NCI-H1694 (cell line): Measurements from ENCODE around the gene GOLGA8J.
"Not testable (repeated sequence)": the region's sequence is repeated elsewhere in the genome, so short reads cannot be mapped to it uniquely, and the experiment has no call there.

Experiments used
- DNase-seq: peaks from one replicate; lab custom pipeline; 2025; lab: John Stamatoyannopoulos, UW

The GOLGA8J gene

GRCh38 chr15:30082655-30083054 is at the start of gene GOLGA8J:
Gene GOLGA8J (plus strand): TSS chr15:30082955. CDS start chr15:30083053, 98 bp downstream.
- DNase-seq, result not testable (repeated sequence)

DNA sequence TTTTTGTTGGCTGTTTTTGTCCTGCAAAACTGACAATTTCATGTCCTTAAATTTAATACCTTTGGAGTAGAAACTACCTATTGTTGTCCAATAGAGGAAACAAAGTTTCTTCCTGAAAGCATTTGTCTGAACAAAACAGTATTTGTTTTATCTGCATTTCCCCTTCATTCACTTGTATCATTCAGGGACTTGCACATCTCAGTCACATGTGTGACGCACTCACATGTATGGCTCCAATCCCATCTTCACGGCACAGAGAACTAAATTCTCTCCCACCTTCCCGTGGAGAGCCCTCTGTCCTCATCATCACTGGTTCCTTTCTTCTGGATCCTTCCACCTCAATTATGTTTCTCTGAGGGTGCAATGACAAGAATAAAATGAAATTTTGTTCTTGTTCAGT is 49.5 kb upstream of the GOLGA8J start:
- DNase-seq, result no peak

GRCh38 chr15:30033763-30034162 is 49.0 kb upstream of the GOLGA8J start:
- DNase-seq, result no peak

- DNase-seq, result no peak
Measured at GRCh38 chr15:30036036-30036703, 46.6 kb upstream of the GOLGA8J start.

GRCh38 chr15:30038667-30039523 is 43.9 kb upstream of the GOLGA8J start:
- DNase-seq, result no peak

- no peak for DNase-seq
Measured at GRCh38 chr15:30041868-30042267, 40.9 kb upstream of the GOLGA8J start.

- DNase-seq, result no peak
Measured at GRCh38 chr15:30042556-30042955, 40.2 kb upstream of the GOLGA8J start.

DNA sequence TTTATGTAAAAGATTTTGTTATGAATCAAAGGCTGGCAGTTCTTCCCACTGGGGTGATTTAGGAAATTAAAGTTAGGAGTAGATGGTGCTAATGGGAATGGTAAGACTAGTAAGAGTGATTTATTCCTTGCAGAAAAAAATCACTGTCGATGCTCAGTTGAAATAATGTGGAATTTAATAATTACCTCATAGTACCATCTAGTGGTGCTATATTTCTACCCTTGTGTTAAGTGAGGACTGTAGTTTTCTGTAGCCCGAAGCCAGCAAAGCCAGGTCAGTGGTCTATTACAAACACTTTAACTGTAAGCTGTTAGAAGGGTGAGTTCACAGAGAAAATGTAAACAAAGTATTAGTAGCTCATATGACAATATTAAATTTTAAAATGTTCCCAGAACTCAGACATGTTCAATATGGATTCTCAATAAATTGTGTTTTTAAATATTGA is 39.5 kb upstream of the GOLGA8J start:
- no peak for DNase-seq

DNA sequence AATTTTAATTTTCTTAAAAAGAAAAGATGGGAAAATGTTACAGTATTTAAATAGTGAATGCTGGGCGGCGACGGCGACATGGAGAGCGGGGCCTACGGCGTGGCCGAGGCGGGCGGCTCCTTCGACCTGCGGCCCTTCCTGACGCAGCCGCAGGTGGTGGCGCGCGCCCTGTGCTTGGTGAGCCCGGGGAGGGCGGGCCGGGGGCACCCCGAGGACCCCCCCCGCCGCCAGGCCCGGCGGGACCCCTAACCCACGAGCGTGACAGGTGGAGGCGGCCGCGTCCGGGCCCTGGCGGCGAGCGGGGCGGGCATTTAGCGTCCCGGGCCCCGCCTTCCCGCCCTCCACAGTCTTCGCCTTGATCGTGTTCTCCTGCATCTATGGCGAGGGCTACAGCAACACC is 38.4 kb upstream of the GOLGA8J start:
- DNase-seq, result no peak

- not testable (repeated sequence) for DNase-seq
Measured at GRCh38 chr15:30044826-30045225, 37.9 kb upstream of the GOLGA8J start.

DNA sequence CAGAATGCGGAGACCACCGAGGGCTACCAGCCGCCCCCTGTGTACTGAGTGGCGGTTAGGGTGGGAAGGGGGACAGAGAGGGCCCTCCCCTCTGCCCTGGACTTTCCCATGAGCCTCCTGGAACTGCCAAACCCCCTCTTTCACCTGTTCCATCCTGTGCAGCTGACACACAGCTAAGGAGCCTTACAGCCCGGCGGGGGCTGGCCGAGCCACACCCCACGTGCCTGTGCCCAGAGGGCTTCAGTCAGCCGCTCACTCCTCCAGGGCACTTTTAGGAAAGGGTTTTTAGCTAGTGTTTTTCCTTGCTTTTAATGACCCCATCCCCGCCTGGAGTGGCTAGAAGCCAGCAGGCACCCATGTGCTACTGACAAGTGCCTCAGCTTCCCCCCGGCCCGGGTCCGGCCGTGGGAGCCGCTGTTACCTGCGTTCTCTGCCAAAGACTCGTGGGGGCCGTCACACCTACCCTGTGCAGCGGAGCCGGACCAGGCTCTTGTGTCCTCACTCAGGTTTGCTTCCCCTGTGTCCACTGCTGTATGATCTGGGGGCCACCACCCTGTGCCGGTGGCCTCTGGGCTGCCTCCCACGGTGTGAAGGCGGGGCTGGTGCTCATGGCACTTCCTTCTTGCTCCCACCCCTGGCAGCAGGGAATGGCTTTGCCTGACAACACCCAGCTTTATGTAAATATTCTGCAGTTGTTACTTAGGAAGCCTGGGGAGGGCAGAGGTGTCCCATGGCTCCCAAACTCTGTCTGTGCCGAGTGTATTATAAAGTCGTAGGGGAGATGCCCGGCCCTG is 37.3 kb upstream of the GOLGA8J start:
- not testable (repeated sequence) for DNase-seq

GRCh38 chr15:30046430-30046829 is 36.3 kb upstream of the GOLGA8J start:
- no peak for DNase-seq

- DNase-seq, result no peak
Measured at GRCh38 chr15:30055604-30056003, 27.2 kb upstream of the GOLGA8J start.

DNA sequence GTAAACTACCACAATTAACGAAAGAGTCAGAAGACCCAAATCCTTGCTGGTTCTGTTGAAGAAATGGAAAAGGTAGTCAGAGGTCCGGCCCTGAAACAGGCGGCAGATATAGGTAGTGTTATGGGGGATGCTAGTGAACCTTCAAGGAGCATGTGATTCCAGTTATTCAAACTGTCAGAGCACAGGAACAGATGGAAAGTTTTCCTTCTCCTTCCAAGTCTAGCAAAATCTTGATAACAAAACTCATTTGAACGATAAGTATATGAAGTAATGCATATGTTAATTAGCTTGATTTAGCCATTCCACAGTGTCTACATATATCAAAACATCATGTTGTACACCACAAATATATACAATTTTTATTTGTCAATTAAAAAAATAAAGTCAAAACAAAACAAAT is 26.6 kb upstream of the GOLGA8J start:
- DNase-seq, result no peak

- DNase-seq, result no peak
Measured at GRCh38 chr15:30059771-30060170, 23.0 kb upstream of the GOLGA8J start.

DNA sequence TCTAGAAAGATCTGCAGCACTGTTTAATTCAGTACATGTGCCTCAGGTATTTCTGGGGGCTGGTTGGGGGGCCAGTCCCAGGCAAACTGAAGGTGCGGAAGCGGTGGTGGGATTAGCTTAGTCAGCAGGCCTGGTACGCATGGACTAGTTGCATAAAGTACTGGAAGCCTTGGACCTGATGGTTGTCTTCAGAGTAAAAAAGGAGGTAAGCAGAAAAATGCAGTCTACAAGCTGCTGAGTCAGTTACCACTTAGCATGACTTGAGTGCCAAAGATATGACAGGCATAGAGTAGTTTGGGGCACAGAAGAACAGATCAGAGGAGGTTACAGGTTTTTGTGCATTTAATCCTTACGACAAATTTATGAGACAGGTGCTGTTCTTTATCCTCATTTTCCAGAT is 19.9 kb upstream of the GOLGA8J start:
- no peak for DNase-seq

DNA sequence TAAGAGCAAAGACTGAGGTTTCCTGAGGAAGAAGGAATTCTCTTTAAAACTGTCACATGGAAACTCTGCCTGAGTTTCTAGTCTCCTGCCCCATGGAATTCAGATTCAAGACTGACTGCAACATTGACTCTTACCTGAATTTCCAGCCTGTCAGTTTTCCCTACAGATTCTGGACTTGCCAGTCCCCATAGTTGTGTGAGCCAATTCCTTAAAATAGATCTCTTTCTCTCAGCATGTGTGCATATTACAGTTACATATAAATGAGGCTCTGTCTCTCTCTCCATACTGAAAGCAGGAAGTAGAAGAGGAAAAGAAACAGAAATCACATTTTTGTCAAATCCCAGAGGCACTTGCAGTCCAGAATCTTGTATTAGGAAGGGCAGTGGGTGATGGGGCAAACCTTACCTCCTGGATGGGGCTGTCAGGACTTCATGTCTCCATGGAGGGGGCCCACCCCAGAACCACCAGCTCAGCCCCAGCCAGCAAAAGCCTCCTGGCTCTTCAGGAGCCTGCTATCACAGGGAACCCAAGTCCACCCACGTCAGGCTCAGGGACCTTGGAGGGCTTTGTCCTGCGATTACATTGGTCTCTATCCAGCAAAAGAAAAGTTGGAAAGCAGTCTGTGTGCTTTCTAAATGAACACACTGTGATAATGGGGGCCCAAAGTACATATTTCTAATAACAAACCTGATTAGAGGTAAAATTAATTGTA is 18.8 kb upstream of the GOLGA8J start:
- no peak for DNase-seq

DNA sequence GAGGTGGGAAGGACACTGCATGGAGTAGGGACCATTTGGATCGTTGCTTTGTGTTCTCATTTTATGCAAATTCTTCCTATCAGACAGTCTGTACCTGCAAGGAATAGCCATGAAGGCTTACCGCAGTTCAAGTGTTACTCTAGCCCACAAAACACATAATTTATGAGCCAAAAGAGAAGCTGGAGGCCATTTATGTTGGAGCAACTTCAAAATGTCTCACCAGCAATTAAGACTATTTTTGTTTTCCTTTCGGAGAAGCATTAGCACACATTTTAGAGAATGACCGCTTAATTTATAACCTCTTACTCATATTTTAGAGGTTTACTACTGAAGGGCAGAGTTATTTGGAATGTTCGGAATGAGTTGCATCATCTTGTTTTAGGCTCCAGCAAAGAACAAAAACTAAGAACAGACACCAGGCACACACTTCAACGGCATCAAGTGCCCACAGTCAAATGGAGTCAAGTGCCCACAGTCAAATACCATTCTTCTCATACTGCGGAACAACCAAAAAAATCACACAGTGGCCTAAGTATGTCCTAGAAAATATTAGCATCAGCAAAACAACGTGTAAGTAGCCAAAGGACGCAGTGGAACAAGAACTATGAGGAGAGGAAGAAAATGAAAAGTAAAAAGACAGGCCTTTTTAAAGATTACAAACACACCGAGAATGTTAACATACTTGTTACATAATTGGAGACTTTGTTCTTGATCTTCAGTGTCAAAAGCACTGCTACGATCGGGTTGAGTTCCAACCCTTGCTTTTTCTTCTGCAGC is 17.5 kb upstream of the GOLGA8J start:
- no peak for DNase-seq

- no peak for DNase-seq
Measured at GRCh38 chr15:30068326-30068725, 14.4 kb upstream of the GOLGA8J start.

DNA sequence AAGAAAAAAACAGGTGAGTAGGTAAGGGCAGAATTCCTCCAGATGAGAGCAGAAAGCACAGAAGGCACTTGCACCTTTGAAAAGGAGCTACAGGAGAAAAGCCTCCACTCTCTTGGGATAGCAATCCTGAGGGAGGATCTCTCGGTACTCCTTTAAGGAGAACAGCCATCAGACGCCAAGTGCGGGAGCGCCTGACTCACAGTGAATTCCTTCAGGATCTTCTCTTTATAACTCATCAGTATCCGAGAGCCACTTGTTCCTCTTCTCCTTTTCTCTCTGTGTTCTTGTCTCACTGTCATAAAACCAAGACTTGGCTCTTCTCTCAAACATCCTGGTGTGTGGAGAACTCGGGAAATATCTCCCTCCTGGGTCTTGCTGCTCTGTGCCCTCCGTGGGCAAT is 10.1 kb upstream of the GOLGA8J start:
- DNase-seq, result no peak

- no peak for DNase-seq
Measured at GRCh38 chr15:30073915-30074314, 8.8 kb upstream of the GOLGA8J start.
